IMR-90 (cell line): ENCODE measurements around the gene CCDC102A. TPM values are rescaled to one million over a fixed set of nuclear protein-coding genes. Genes with fewer than 3 reads are reported as not detected.

ENCODE experiments used
- ATAC-seq: fragments of 200-7000 bp; cut with Tn5 transposase; 2 replicates; pipeline ENCODE4 v1.9.1; 2020; ENCODE audit warnings: low read depth, mild to moderate bottlenecking, moderate library complexity
- BruUV-seq: library from RNA; stranded (reverse); fragments of 400-500 nt; replicated peaks from 2 replicates; lab custom pipeline; 2021; lab: Mats Ljungman, UMichigan
- CTCF ChIA-PET: fragments of 300-600 bp; formaldehyde crosslinking; extraction: SDS; loops from one replicate; lab custom pipeline; 2021; ENCODE audit warnings: antibody characterized with exemption; lab: Yijun Ruan, JAX
- POLR2A ChIA-PET: fragments of 300-600 bp; sonication (Branson Sonifier 250); formaldehyde crosslinking; loops from one replicate; lab custom pipeline; 2022; ENCODE audit warnings: antibody characterized with exemption; ENCODE audit not compliant: unreplicated experiment; lab: Charles Lee
- DNase-seq: peaks from one replicate; pipeline ENCODE4 v3.0.0; 2013
- H2AFZ ChIP-seq: replicated peaks from 2 replicates; pipeline ENCODE3; 2013; ENCODE audit warnings: low read length, mild to moderate bottlenecking; ENCODE audit not compliant: poor library complexity
- H2AK5ac ChIP-seq: 2 replicates; pipeline ENCODE4 v1.6.1; 2013; ENCODE audit warnings: low read depth, low read length, inconsistent platforms
- H2AK9ac ChIP-seq: replicated peaks from 2 replicates; pipeline ENCODE3; 2013; ENCODE audit warnings: mild to moderate bottlenecking, low read depth, low read length, moderate library complexity; ENCODE audit not compliant: poor library complexity
- H2BK120ac ChIP-seq: 2 replicates; pipeline ENCODE4 v1.6.1; 2013; ENCODE audit warnings: low read depth, low read length, inconsistent platforms
- H2BK15ac ChIP-seq: 3 replicates; pipeline ENCODE4 v1.6.1; 2013; ENCODE audit warnings: low read depth, low read length, inconsistent platforms
- H2BK20ac ChIP-seq: 2 replicates; pipeline ENCODE4 v1.6.1; 2013; ENCODE audit warnings: low read depth, mild to moderate bottlenecking, inconsistent platforms, low read length, moderate library complexity
- H2BK5ac ChIP-seq: 2 replicates; pipeline ENCODE4 v1.6.1; 2013; ENCODE audit warnings: mild to moderate bottlenecking, low read depth, low read length, inconsistent platforms; ENCODE audit not compliant: poor library complexity, severe bottlenecking
- H3K14ac ChIP-seq: replicated peaks from 2 replicates; pipeline ENCODE4 v1.6.1; 2013; ENCODE audit warnings: low read depth, low read length, inconsistent platforms
- H3K18ac ChIP-seq: 2 replicates; pipeline ENCODE4 v1.6.1; 2013; ENCODE audit warnings: low read depth, low read length, control low read depth
- H3K23ac ChIP-seq: 2 replicates; pipeline ENCODE4 v1.6.1; 2013; ENCODE audit warnings: low read depth, low read length, inconsistent platforms
- H3K27ac ChIP-seq: 2 replicates; pipeline ENCODE4 v1.5.1; 2013; ENCODE audit warnings: mild to moderate bottlenecking, control low read depth, low read length; ENCODE audit not compliant: insufficient read depth
- H3K27me3 ChIP-seq: 2 replicates; pipeline ENCODE4 v1.6.1; 2013; ENCODE audit warnings: low read length; ENCODE audit not compliant: control insufficient read depth, insufficient read depth
- H3K36me3 ChIP-seq: 2 replicates; pipeline ENCODE4 v1.6.1; 2013; ENCODE audit warnings: low read length, mixed read lengths; ENCODE audit not compliant: control insufficient read depth, insufficient read depth
- H3K4ac ChIP-seq: 2 replicates; pipeline ENCODE4 v1.6.1; 2013; ENCODE audit warnings: low read depth, low read length, inconsistent platforms
- H3K4me1 ChIP-seq: 2 replicates; pipeline ENCODE4 v1.6.1; 2013; ENCODE audit warnings: low read length, mixed read lengths; ENCODE audit not compliant: control insufficient read depth, insufficient read depth
- H3K4me2 ChIP-seq: 2 replicates; pipeline ENCODE4 v1.6.1; 2013; ENCODE audit warnings: low read depth, mild to moderate bottlenecking, control low read depth, low read length, moderate library complexity
- H3K4me3 ChIP-seq: 2 replicates; pipeline ENCODE4 v1.5.1; 2013; ENCODE audit warnings: low read depth, mild to moderate bottlenecking, control low read depth, low read length, moderate library complexity; ENCODE audit not compliant: insufficient read depth
- H3K56ac ChIP-seq: 2 replicates; pipeline ENCODE4 v1.6.1; 2013; ENCODE audit warnings: low read length, inconsistent platforms; ENCODE audit not compliant: insufficient read depth; ENCODE audit errors: extremely low read depth
- H3K79me1 ChIP-seq, 2 experiments: 2 replicates each; pipeline ENCODE4 v1.6.1; 2013; ENCODE audit warnings: low read length in 2 of 2, inconsistent platforms in 1 of 2, low read depth in 1 of 2
- H3K9ac ChIP-seq: 2 replicates; pipeline ENCODE4 v1.6.1; 2013; ENCODE audit warnings: low read depth, low read length, control low read depth
- H3K9me1 ChIP-seq: 2 replicates; pipeline ENCODE4 v1.6.1; 2013; ENCODE audit warnings: low read length, inconsistent platforms; ENCODE audit not compliant: insufficient read depth
- H3K9me3 ChIP-seq: 2 replicates; pipeline ENCODE4 v1.6.1; 2013; ENCODE audit warnings: low read length; ENCODE audit not compliant: control insufficient read depth, insufficient read depth
- H4K20me1 ChIP-seq: 2 replicates; pipeline ENCODE4 v1.6.1; 2013; ENCODE audit warnings: low read length, inconsistent platforms; ENCODE audit not compliant: insufficient read depth
- H4K5ac ChIP-seq: 2 replicates; pipeline ENCODE4 v1.6.1; 2013; ENCODE audit warnings: mild to moderate bottlenecking, low read depth, low read length, control low read depth
- H4K8ac ChIP-seq, 2 experiments: 2 replicates each; pipeline ENCODE4 v1.6.1; 2013; ENCODE audit warnings: low read depth in 2 of 2, low read length in 2 of 2, control low read depth in 1 of 2, inconsistent platforms in 1 of 2
- H4K91ac ChIP-seq: 2 replicates; pipeline ENCODE4 v1.6.1; 2013; ENCODE audit warnings: low read depth, low read length, inconsistent platforms; ENCODE audit not compliant: insufficient read depth
- BHLHE40 ChIP-seq: fragments of 150-350 bp; IDR thresholded peaks from 2 replicates; pipeline ENCODE4 v1.6.1; 2016; ENCODE audit warnings: mild to moderate bottlenecking, low read depth, low read length
- MAZ ChIP-seq: IDR thresholded peaks from 2 replicates; pipeline ENCODE4 v1.6.1; 2012; ENCODE audit warnings: low read depth, mild to moderate bottlenecking, low read length, improper control_type of control experiment, moderate library complexity, borderline replicate concordance
- MXI1 ChIP-seq: IDR thresholded peaks from 2 replicates; pipeline ENCODE4 v1.6.1; 2012; ENCODE audit warnings: low read depth, mild to moderate bottlenecking, low read length, moderate library complexity, borderline replicate concordance
- NFE2L2 ChIP-seq: fragments of 150-350 bp; IDR thresholded peaks from 2 replicates; pipeline ENCODE4 v1.6.1; 2016; ENCODE audit warnings: low read depth, mild to moderate bottlenecking, low read length
- RAD21 ChIP-seq: IDR thresholded peaks from 2 replicates; pipeline ENCODE4 v1.6.1; 2012; ENCODE audit warnings: low read length, improper control_type of control experiment
- RCOR1 ChIP-seq: IDR thresholded peaks from 2 replicates; pipeline ENCODE4 v1.6.1; 2012; ENCODE audit warnings: mild to moderate bottlenecking, low read length, improper control_type of control experiment; ENCODE audit not compliant: insufficient replicate concordance
- RFX5 ChIP-seq: IDR thresholded peaks from 2 replicates; pipeline ENCODE4 v1.8.0; 2012; ENCODE audit warnings: low read depth, mild to moderate bottlenecking, low read length, moderate library complexity
- SMC3 ChIP-seq: fragments of 150-350 bp; IDR thresholded peaks from 2 replicates; pipeline ENCODE4 v1.6.1; 2016; ENCODE audit warnings: low read depth, mild to moderate bottlenecking, antibody characterized with exemption, low read length, moderate library complexity
- WGBS, 2 experiments: methylation state at CpG; one replicate each; pipeline versions ENCODE4 v1.1.5 to v1.1.7; 2013; ENCODE audit warnings: missing lambda C conversion rate in 2 of 2; ENCODE audit not compliant: insufficient read length in 1 of 2; ENCODE audit errors: extremely low coverage in 2 of 2; 5-methylcytosine and 5-hydroxymethylcytosine counted together
- dilution Hi-C: fragments of 300-500 bp; cut with HindIII; formaldehyde crosslinking; loops from one replicate; pipeline ENCODE4 v1.14.3; 2018; ENCODE audit warnings: low sequenced_read_pairs; ENCODE audit not compliant: unreplicated experiment
- in situ Hi-C: fragments of 300-500 bp; cut with MboI; formaldehyde crosslinking; loops from 3 replicates; pipeline ENCODE4 v1.14.3; 2019; ENCODE audit warnings: low sequenced_read_pairs, inconsistent platforms, mixed read lengths
- intact Hi-C: fragments of 100-400 bp; cut with micrococcal nuclease; formaldehyde crosslinking; loops from 2 replicates; pipeline ENCODE4 v1.10.0; 2022
- polyA plus RNA-seq, 3 experiments: library from polyadenylated mRNA; depleted of rRNA; stranded (reverse); fragments of >200 nt; gene quantifications; 2 replicates each; pipeline ENCODE4 v1.2.3, GENCODE V29; 2012; ENCODE audit warnings: low replicate concordance in 1 of 3
- total RNA-seq: library from RNA; depleted of rRNA; stranded (reverse); fragments of >200 nt; gene quantifications from 2 replicates; pipeline ENCODE4 v1.2.3, GENCODE V29; 2012
- TF ChIP-seq, protein P1 (sequence below): fragments of 150-350 bp; IDR thresholded peaks from 2 replicates; pipeline ENCODE4 v1.6.1; 2017; ENCODE audit warnings: mild to moderate bottlenecking, antibody characterized with exemption, low read length, low read depth

Gene CCDC102A
- total and polyA plus RNA-seq, 2 of the 4 experiments (the other 2 are of a cell fraction) = 5.4 to 8.5 TPM

DNA sequence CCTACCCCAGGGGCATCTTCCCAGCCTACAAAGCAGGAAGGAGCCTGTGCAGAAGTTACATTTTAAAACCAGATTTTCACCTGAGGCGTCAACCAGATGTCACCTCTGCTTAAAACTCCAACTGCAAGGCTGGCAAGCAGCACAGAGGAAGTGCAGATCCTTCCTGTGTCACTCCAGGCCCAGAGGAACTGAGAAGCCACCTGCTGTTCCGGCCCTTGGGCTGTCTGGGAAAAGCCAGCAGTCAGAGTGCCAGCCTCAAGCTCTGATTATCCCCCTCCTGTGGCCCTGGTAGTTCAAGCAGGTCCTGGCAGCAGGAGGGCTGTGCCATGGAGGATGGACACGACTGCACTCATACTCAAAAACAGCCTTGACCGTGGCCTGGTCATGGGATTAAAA, 63.7 kb downstream of the CCDC102A start:
- Histone ChIP-seq H3K27ac (no peak overlapping the region), H2AK9ac (no peak overlapping the region), H2BK5ac (no peak overlapping the region), H3K4me3 (no peak overlapping the region), H3K36me3 (peaks cover 52% of the 10 kb centered on the region), H3K4me2 (no peak overlapping the region), H4K20me1 (0 out of 2 replicates have a peak, but pooled peaks cover 8% of the 10 kb centered on the region), H2BK15ac (no peak overlapping the region), H3K9me3 (no peaks in the 10 kb centered on the region), H3K4ac (no peak overlapping the region), H3K18ac (no peak overlapping the region), H3K9ac (no peak overlapping the region), H4K5ac (no peak overlapping the region), H3K56ac (no peak overlapping the region), H4K91ac (no peak overlapping the region), H3K14ac (no peak overlapping the region), H2AK5ac (no peak overlapping the region), H4K8ac (no peak overlapping the region), H3K27me3 (no peaks in the 10 kb centered on the region), H3K4me1 (no peaks in the 10 kb centered on the region), H2BK120ac (no peak overlapping the region), H2BK20ac (no peak overlapping the region), H2AFZ (no peak overlapping the region), H3K9me1 (no peaks in the 10 kb centered on the region), H3K23ac (no peak overlapping the region), H3K79me1 (peaks cover 10 to 16% of the 10 kb centered on the region in 2 experiments)
- DNase-seq (no peak), ATAC-seq (no peak)
- no CpG with 5 or more reads among the region's 4 CpGs for WGBS, 2 experiments
- ChIA-PET POLR2A (no interaction called here), CTCF (interaction anchor here (1.4 kb wide), 1 partner anchor 10 kb away, joined by 3 read pairs; no protein-coding TSS in a partner anchor)
- in situ Hi-C loops = no loop called here
- no TSS peak for BruUV-seq
- dilution Hi-C loops = no loop called here
- intact Hi-C loops = no loop called here
- TF ChIP-seq MAZ (no peak), MXI1 (no peak), RCOR1 (no peak), SMC3 (no peak), NFE2L2 (no peak), RFX5 (no peak), BHLHE40 (no peak), RAD21 (no peak)
- TF ChIP-seq, protein P1, sequence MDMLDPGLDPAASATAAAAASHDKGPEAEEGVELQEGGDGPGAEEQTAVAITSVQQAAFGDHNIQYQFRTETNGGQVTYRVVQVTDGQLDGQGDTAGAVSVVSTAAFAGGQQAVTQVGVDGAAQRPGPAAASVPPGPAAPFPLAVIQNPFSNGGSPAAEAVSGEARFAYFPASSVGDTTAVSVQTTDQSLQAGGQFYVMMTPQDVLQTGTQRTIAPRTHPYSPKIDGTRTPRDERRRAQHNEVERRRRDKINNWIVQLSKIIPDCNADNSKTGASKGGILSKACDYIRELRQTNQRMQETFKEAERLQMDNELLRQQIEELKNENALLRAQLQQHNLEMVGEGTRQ = no peak
